Forelimb muscle (tissue), 1 donor: ENCODE results near the gene UBL4B. TPM values are rescaled to one million over a fixed set of nuclear protein-coding genes. Genes with fewer than 3 reads are reported as not detected.

ENCODE experiments used
- DNase-seq: peaks from one replicate; pipeline ENCODE4 v3.0.0-alpha.2; 2013; ENCODE audit warnings: low read depth
- polyA plus RNA-seq: library from polyadenylated mRNA; unstranded; fragments of 120-200 nt; gene quantifications from one replicate; pipeline ENCODE4 v1.2.1, GENCODE V29; 2013; ENCODE audit not compliant: insufficient read length

UBL4B gene
- polyA plus RNA-seq, 1 donor, result not detected

DNA sequence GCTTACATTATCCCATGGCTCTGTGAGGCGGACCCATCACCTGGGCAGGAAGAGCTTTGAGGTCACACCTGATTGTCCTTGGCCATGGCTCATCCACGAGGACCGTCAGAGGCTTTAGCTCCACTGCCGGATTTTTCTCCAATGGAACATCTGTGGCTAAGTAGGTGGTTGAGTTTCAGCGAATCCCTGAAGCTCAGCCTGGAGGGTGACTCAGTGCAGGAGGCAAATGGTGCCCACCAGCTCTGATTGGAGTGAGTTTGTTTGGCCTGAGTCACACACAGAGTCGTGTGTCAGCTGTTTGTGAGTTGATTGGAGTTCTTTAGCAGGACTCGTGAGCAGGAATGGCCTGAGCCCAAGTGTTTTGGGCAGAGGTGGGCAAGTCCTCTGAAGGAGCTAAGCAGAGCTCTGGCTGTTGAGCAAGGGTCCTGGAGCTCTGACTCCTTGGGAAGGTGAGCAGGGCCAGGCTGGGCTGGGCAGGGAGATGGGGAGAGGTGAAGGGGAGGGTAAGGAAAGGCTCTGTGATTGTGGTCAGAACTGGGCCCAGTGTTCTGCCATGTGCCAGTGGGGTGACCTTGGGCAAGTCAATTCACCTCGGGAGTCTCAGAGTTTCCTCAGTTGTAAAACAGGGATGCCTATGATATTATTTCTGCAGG, 40.0 kb downstream of the UBL4B start:
- no peak for DNase-seq

DNA sequence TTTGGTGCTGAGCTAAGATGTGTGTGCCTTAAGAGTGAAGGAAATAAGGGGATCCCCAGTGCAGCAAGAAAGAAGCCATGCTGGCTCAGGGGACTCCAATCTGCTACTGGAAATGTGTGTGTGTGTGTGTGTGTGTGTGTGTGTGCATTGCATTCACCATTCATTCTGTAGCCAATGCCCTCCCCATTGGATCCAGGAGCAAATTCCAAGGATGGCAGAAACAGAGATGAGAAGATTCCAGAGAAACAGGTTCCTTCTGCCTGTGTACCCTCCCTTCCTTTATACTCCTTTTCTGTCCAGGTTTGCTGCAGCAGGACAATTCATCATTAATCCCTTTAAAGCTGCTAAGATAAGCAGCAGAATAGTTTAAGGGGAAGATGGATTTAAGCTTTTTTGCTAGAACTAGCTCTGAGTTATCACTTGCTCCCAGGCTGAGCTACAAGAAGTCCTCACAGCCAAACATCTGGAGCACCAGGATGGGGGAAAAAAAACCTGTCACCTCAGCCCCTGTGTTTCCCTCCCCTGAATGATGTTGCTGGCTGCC, 41.2 kb downstream of the UBL4B start:
- DNase-seq, result no peak

DNA sequence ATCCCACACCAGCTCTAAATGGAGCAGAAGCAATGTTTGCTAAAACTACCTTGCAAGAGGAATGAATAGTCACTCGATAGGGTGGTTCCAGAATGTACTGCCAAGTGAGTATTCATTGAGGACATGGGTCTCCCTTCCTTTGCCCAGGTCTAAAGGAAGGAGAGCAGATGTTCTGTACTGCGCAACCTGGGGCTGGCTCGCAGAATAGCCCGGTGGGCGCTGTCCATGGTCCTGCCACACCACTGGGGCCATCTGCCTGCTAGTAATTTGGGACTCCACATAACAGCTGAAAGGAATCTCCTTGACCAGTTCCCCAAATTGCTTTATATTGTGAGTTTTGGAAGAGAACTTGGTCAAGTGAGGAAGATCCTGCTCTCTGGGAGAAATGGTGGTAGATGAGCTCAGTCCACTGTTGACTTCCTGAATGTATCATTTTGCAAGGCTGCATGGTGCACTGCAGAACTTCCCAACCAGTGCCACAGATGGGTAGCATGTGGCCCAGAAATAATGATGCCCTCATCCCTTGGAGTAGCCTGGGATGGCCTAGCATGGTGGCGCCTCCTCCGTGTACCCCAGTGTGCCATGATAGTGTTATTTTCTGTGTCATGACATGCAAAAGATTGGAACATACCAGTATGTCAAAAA, 43.8 kb downstream of the UBL4B start:
- DNase-seq, result peak; percentile 17

DNA sequence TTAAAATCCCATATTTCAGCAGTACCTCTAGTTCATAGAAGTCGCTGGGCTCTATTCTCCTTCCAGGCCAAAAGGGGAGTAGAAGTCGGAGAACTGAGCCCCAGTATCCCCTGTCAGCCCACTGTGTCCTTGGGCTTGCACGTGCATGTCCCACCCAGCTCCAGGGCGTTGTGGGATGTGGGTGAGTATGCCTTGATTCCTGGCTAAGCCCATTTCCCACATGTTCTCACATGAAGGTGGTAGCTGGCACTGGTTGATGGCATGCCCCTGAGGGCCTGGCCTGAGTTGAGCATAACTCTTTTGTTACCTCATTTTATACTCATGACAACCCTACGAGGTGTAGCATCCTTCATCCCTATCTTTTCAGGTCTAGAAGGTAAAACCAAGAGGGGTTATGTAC, 46.0 kb downstream of the UBL4B start:
- no peak for DNase-seq

DNA sequence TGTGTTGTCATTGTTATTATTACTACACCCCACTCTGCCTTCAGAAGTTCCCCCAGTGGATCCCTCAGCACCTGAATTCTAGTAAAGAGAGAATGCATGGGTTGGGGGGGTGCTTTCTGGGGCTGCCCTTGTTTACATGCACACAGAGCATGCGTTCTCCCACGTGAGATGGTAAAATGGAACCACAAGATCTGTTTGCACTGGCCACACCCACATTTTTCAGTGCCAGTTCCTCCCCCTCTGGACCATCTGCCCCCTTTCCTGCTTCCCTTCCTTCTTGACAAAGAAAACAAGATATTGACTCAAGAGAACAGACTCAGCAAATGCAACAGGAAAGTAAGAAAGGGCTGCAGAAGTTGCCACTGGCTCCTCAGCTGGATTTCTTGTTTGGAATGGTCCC, 46.9 kb downstream of the UBL4B start:
- DNase-seq, result no peak

DNA sequence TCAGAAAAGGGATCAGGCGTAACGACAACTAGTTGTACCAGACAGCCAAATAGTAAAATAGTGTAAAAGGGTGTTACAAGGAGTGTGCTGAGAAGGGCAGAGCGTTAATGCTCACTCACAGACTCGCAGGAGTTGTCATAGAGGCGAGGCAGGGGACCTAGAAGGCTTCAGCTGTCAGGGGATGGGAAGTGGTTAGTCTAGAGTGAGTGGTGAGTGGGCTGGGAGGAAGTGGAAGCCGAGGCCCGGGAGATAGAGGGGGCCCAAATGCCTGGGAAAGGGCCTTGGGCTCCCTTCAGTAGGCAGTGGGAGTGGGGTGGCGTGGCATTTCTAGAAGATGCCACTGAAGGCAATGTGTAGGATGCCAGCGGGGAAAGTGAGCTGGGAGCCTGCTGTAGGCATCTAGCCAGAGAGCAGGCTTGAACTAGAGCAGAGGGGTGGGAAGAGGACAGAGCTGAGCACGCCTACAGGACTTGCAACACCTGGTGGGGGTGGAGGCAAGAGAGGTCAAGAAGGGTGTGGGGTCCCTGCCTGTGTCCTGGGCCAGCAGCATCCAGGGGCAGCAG, 48.4 kb downstream of the UBL4B start:
- no peak for DNase-seq

DNA sequence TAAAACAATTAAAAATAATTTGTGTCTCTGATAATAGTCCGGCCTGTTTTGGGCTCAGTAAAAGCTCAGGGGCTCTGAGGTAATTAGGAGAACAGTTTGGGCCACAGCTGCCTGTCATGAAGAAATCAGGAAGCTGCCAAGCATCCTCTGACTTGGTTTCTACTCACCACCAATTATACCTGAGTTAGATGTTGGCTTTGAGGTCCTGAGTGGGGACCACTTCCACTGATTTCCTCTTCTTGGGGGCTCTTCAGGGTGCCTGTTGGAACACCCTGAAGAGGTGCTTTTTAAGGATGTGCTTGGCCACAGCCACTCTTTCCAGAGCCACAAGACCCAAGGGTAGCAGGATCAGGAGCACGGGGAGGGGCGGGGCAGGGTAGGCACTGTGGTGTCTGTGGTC, 48.9 kb downstream of the UBL4B start:
- no peak for DNase-seq

DNA sequence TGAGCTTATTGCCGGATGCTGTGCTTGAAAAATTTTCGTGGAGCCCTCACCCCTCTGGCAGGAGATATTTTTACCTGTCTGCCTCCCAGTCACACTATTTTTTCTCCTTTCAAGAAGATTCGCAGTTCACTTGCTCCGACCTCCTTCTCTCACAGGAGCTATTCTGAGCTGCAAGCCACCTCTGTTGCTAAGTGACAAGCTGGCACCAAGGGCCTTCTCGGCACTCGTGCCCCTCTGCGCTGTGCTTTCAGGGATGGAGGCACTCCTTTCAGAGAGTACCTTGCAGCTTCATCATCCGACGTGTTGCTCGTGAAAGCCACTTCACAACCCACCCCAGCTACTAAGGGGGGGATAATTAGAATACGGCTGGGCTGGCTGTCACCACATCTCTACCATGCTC, 49.6 kb downstream of the UBL4B start:
- DNase-seq, result no peak

Other genes with a start within 250 kb of the UBL4B start
- gene CSF1, start 201.6 kb upstream of the UBL4B start, polyA plus RNA-seq, result 7.1 TPM
- gene AHCYL1, start 127.7 kb upstream of the UBL4B start, polyA plus RNA-seq, result 38.1 TPM
- gene STRIP1, start 77.8 kb upstream of the UBL4B start, polyA plus RNA-seq, result 30.5 TPM
- not detected for gene ALX3, start 41.8 kb upstream of the UBL4B start, polyA plus RNA-seq
- gene SLC6A17, start 38.1 kb downstream of the UBL4B start, polyA plus RNA-seq, result 0.25 TPM
- 8.0 TPM for gene KCNC4, start 97.9 kb downstream of the UBL4B start, polyA plus RNA-seq
- gene RBM15, start 226.9 kb downstream of the UBL4B start, polyA plus RNA-seq, result 8.6 TPM